Measurements from ENCODE around the gene GLB1L2.
"Not testable (repeated sequence)": the region's sequence is repeated elsewhere in the genome, so short reads cannot be mapped to it uniquely, and the experiment has no call there.

The GLB1L2 gene, protein sequence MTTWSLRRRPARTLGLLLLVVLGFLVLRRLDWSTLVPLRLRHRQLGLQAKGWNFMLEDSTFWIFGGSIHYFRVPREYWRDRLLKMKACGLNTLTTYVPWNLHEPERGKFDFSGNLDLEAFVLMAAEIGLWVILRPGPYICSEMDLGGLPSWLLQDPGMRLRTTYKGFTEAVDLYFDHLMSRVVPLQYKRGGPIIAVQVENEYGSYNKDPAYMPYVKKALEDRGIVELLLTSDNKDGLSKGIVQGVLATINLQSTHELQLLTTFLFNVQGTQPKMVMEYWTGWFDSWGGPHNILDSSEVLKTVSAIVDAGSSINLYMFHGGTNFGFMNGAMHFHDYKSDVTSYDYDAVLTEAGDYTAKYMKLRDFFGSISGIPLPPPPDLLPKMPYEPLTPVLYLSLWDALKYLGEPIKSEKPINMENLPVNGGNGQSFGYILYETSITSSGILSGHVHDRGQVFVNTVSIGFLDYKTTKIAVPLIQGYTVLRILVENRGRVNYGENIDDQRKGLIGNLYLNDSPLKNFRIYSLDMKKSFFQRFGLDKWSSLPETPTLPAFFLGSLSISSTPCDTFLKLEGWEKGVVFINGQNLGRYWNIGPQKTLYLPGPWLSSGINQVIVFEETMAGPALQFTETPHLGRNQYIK

DNA sequence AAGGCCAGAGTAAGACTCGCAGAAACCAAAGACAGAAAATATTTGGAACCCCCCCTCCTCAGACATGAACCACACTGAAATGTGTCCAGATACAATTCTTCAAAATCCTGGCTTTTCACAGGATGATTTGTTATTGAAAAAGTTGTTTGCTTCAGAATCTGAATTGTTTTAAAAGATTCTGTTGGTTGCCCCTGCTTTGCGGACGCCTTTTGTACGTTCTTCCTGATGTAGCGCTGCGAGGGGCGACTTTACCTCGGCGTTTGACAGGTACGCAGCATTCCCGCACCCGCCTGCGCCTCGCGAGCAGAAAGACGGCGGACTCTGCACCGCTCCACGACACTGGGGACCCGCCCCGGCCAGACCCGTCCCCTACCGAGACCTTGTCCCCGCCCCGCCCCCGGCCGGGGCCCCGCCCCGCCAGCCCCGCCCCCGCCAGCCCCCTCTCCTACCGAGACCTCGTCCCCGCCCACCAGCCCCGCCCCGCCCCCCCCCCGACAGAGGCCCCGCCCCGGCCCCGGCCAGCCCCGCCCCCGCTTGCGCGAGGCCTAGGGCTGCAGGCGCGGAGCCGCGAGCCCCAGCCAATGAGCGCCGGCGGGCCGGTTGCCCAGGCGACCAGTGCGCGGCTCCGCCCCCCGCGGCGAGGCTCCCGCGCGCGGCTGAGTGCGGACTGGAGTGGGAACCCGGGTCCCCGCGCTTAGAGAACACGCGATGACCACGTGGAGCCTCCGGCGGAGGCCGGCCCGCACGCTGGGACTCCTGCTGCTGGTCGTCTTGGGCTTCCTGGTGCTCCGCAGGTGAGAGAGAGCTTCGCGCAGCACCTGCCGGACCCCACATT lies at the start of gene GLB1L2:
Gene GLB1L2, plus strand, starts transcription at position 635 of the 835 bp plus-strand sequence. Its CDS starts 74 bp downstream, at position 709.
- peak; percentile 61 for DNase-seq

DNA sequence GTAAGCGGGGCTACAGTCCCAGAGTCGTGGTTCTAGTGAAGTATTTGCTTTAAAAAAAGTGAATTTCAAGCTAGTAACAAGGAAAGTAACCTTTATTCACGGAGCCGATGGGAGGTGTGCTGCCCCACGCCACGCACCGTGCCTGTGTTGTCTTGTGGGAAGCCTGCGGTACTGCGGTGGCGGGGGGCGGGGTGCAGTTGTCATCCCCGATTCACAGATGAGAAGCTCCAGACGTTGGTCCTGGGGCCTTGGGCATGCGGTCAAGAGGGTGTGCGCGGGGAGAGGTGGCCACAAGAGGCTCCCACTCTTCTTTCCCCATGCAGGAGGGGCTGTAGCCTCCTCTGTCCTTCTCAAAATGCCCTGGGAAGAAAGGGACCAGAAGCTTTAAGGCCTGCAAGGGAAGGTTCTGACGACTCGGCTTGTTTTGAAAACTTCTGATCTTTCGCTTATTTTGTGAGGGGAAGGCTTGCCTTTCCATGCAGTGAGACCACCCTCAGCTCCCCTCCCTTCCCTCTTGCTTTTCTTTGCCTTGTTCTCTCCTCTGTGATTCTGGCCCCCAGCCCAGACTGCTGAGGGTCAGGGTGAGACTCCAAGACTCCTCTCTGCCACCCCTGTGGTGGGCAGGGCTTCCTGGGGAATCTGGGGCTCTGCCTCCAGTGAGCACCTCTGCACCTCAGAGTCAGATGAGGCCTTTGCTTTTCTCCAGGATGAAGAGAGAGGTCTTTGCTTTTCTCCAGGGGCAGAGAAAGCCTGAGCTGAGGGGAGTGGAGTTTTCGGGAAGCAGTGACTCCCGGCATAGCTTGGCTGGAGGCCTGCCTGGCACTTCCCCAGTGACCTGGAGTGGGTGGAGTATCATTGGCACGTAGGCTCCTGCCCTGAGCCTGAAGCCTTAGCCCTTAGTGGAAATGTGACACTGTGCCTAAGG lies 49.4 kb upstream of the GLB1L2 start:
- DNase-seq: no peak

DNA sequence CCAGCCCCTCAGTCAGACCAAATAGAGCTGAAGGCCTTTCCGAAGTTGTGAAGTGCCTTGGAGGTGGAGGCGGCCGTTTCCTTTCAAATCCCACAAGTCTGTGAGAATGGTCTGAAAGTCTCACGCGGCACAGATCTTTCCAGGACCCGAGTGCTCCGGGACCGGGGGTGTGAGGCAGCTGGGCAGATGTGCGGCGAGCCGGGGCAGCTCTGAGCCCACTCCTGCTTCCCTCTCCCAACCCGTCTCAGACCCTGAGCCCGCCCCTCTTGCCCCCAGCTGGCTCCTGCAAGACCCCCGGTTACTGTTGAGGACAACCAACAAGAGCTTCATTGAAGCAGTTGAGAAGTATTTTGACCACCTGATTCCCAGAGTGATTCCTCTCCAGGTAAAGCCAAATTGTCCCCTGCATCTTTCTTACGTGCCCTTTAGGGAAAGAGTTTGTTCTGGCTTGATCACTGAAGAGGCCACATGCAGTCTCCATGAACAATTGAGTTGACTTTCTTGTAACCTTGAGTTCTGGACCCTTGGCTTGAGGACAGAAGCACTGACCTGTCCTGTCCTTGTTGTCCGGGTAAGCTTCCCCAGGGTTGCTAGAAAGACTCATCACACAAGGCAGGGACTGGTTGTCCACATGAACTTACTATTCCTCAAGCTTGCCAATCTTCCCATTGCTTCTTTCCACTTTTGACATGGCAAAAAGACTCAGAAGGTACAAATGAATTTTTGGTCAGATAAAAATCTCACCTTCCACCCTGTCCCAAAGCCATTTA lies 48.1 kb upstream of the GLB1L2 start:
- DNase-seq: no peak

GRCh38 chr11:134284349-134284748 lies 47.4 kb upstream of the GLB1L2 start:
- not testable (repeated sequence) for DNase-seq

DNA sequence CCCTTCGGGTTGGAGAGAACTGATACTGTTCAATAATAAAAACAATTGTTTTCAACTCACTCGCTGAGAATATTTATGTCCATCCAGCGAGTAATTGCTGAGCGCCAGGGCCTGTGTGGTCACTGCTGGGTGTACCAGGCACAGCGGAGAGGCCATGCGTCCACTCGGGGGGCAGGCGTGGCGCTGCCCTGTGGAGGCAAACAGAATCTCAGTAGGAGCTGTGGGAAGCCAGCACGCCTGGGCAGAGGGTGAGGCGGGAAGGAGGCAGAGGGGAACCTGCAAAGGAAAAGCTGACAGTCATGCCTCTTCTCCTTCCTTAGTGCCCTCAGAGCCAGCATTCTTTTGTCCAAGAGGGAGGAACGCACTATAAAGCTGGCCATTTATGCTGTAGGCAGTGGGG lies 44.2 kb upstream of the GLB1L2 start:
- no peak for DNase-seq

DNA sequence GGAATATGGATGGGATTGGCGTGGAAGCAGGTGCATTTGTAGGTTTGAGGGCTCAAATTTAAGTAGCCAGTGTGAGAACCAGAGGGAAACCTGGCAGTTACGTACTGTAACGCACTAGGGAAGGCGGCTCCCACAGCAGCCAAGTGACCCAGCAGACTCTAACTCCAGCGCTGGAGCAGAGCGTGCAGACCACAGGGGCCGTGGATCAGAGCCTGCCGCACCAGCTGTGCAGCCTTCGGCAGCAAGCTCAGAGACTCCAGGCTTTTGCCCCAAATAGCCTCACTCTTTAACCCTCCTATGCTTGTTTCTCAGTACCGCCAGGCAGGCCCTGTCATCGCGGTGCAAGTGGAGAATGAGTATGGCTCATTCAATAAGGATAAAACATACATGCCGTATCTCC lies 43.3 kb upstream of the GLB1L2 start:
- no peak for DNase-seq

- no peak for DNase-seq
These were observed 42.6 kb upstream of the GLB1L2 start for GRCh38 chr11:134289167-134289566.

- no peak for DNase-seq
These were observed 42.0 kb upstream of the GLB1L2 start for GRCh38 chr11:134289789-134290188.

DNA sequence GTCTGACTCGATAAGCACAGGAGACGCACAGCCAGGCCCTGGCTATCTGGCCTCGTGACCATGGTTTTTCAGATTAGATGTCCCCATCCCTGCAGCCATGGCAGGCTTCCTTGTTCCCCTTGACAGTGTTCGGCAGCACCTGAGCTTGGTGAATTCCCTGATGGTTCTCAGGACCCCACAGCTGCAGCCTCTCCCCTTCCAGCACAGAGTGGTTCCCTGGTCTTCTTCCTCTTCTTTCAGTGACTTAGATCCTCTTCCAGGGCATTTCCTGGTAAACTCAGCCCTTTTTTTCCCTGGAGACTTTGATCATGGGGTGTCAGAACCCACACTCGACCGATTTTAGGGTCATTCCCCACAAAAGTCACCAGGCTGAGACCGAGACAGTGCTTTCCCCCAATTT lies 41.1 kb upstream of the GLB1L2 start:
- no peak for DNase-seq

GRCh38 chr11:134291196-134291595 lies 40.6 kb upstream of the GLB1L2 start:
- no peak for DNase-seq

DNA sequence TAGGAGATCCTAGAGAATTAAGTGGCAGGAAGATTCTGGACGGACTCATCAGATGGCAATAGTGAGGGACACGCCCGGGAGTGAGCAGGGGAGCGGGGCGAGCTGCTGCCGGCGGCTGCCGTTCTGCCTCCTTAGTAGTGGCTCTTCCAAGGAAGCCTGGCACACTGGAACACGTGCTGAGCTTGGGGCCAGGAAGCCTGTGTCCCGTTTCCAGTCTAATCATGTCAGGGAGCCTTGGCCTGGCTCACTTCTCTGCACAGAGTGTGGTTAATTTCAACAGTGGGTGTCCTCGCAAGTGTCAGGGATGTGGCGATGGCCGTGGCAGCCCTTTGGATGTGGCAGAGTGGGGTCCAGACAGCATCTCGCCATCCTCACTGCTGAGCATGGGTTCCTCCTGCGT lies 39.1 kb upstream of the GLB1L2 start:
- no peak for DNase-seq

GRCh38 chr11:134293119-134294113 lies 38.4 kb upstream of the GLB1L2 start:
- DNase-seq: no peak

GRCh38 chr11:134294664-134295063 lies 37.1 kb upstream of the GLB1L2 start:
- no peak for DNase-seq

GRCh38 chr11:134312223-134312622 lies 19.6 kb upstream of the GLB1L2 start:
- no peak for DNase-seq

- no peak for DNase-seq
These were observed 19.0 kb upstream of the GLB1L2 start for GRCh38 chr11:134312807-134313206.

DNA sequence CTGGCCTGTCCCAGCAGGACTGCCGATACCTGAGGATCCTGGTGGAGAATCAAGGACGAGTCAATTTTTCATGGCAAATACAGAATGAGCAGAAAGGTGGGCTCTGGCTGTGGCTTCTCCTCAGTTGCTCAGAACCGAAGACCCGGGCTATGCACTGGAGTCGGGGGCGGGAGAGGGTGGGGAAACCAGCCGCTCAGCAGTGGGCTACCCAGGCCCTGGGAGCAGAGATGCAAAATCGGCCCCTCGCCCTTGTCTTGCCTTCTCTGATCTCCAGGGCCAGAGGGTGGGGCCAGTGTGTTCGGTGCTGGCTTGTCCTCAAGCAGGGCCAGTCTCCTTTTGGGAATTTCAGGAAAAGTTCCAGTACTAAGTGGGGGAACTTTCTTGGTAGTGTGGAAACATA lies 18.4 kb upstream of the GLB1L2 start:
- no peak for DNase-seq

- no peak for DNase-seq
These were observed 17.8 kb upstream of the GLB1L2 start for GRCh38 chr11:134313821-134314607.

DNA sequence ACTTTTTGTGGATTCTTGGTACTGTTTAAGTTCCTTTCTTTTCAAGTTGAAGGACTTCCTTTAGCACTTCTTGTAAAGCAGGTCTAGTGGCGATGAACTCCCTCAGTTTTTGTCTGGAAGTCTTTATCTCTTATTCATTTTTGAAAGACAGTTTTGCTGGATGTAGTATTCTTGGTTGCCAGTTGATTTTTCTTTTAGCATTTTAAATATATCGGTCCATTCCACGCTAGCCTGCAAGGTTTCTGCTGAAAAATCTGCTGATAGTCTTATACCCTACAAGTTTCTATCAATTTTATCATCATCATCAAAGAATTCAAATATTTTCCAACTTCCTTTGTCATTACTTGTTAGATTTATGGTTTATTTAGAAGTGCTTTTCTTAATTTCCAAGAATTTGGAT lies 14.7 kb upstream of the GLB1L2 start:
- DNase-seq: no peak

DNA sequence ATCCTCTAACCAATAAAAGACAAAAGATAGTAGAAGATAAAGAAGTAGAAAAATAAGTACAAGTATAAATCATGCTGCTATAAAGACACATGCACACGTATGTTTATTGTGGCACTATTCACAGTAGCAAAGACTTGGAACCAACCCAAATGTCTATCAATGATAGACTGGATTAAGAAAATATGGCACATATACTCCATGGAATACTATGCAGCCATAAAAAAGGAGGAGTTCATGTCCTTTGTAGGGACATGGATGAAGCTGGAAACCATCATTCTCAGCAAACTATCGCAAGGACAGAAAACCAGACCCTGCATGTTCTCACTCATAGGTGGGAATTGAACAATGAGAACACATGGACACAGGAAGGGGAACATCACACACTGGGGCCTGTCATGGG lies 10.4 kb upstream of the GLB1L2 start:
- not testable (repeated sequence) for DNase-seq

- no peak for DNase-seq
These were observed 9.2 kb upstream of the GLB1L2 start for GRCh38 chr11:134322553-134322952.
